NB4 (cell line): ENCODE results near the gene CDC42BPA.

Experiments used
- DNase-seq: peaks from one replicate; pipeline ENCODE4 v3.0.0; 2010; ENCODE audit warnings: low read depth
- H3K4me3 ChIP-seq: one replicate; pipeline ENCODE4 v1.5.1; 2011; ENCODE audit warnings: mild to moderate bottlenecking, low read depth, low read length, moderate library complexity
- MYC ChIP-seq: IDR thresholded peaks from 2 replicates; pipeline ENCODE4 v1.6.1; 2011; ENCODE audit warnings: low read depth, low read length
- POLR2A ChIP-seq: IDR thresholded peaks from 2 replicates; pipeline ENCODE4 v1.6.1; 2011; ENCODE audit warnings: mild to moderate bottlenecking; ENCODE audit not compliant: insufficient read length; ENCODE audit errors: extremely low read depth
- TF ChIP-seq, protein P1 (sequence below): IDR thresholded peaks from one replicate; pipeline ENCODE4 v1.5.1; 2012; ENCODE audit warnings: low read depth, low read length
- TF ChIP-seq, protein P2 (sequence below): IDR thresholded peaks from 2 replicates; pipeline ENCODE4 v1.6.1; 2011; ENCODE audit warnings: low read depth, low read length

Gene CDC42BPA

DNA sequence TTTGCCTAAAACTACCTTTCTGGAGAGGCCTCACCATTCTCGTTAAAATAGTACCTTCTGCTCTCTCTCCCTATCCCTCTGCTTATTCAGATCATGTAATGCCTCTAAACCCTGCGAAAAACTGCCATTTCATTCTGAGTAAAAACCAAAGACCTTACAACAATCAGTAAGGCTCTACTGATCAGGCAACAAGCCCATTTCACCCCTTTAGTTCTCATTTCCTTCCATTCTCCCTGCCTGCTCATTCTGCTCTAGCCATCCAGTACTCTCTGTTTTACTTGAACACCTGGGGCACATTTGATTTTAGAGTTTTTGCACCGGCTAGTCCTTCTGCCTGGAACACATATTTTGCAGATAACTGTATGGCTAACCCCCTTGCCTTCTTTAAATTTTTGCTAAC, 190.4 kb downstream of the CDC42BPA start:
- no peak for DNase-seq
- H3K4me3 ChIP-seq: no peak overlapping the region
- TF ChIP-seq POLR2A (no peak), MYC (no peak)
- TF ChIP-seq, protein P1, sequence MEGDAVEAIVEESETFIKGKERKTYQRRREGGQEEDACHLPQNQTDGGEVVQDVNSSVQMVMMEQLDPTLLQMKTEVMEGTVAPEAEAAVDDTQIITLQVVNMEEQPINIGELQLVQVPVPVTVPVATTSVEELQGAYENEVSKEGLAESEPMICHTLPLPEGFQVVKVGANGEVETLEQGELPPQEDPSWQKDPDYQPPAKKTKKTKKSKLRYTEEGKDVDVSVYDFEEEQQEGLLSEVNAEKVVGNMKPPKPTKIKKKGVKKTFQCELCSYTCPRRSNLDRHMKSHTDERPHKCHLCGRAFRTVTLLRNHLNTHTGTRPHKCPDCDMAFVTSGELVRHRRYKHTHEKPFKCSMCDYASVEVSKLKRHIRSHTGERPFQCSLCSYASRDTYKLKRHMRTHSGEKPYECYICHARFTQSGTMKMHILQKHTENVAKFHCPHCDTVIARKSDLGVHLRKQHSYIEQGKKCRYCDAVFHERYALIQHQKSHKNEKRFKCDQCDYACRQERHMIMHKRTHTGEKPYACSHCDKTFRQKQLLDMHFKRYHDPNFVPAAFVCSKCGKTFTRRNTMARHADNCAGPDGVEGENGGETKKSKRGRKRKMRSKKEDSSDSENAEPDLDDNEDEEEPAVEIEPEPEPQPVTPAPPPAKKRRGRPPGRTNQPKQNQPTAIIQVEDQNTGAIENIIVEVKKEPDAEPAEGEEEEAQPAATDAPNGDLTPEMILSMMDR: no peak
- TF ChIP-seq, protein P2, sequence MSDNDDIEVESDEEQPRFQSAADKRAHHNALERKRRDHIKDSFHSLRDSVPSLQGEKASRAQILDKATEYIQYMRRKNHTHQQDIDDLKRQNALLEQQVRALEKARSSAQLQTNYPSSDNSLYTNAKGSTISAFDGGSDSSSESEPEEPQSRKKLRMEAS: no peak

DNA sequence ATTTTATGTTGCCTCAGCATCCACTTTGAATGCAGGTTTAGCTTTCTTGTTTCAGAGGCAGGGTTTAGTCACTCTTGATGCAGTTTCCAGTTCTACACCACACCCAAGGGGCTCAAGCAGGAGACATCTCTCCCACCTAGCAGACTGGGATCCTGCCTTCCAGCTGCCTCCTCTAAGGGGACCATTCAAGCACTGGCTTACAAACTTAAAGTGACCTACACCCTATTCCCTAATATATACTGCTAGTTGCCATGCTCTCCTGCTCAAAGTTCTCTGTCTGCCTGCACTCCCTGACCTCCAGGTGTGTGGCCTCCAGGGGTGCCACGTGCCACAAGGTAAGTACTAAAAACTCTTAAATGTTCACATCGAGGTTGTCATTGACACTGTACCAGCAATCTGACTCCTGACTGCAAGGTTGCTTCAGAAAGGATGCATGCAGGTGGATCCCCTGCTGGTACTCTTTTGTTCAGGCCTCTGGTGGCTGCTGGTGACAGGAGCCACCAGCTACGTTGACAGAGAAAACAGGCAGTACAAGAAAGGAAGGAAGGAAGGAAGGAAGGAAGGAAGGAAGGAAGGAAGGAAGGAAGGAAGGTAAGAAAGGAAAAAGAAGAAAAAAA, 192.3 kb downstream of the CDC42BPA start:
- DNase-seq: no peak
- no peak overlapping the region for H3K4me3 ChIP-seq
- TF ChIP-seq POLR2A: no peak
- TF ChIP-seq, protein P2: no peak
- TF ChIP-seq, protein P1: no peak

GRCh38 chr1:227124473-227124872, 193.8 kb downstream of the CDC42BPA start:
- no peak overlapping the region for H3K4me3 ChIP-seq
- TF ChIP-seq MYC (no peak), POLR2A (no peak)
- TF ChIP-seq, protein P1: no peak
- TF ChIP-seq, protein P2: no peak
- no peak for DNase-seq

GRCh38 chr1:227120826-227121225, 197.5 kb downstream of the CDC42BPA start:
- no peak overlapping the region for H3K4me3 ChIP-seq
- TF ChIP-seq MYC (no peak), POLR2A (no peak)
- TF ChIP-seq, protein P2: no peak
- TF ChIP-seq, protein P1: no peak
- no peak for DNase-seq

GRCh38 chr1:227112538-227112937, 205.8 kb downstream of the CDC42BPA start:
- no peak for DNase-seq

More at GRCh38 chr1:227112538-227112937, 205.8 kb downstream of the CDC42BPA start:
- no peak overlapping the region for H3K4me3 ChIP-seq
- TF ChIP-seq MYC (no peak), POLR2A (no peak)
- TF ChIP-seq, protein P2: no peak
- TF ChIP-seq, protein P1: no peak
